ENCODE data around the gene MPC2.

MPC2 gene

DNA sequence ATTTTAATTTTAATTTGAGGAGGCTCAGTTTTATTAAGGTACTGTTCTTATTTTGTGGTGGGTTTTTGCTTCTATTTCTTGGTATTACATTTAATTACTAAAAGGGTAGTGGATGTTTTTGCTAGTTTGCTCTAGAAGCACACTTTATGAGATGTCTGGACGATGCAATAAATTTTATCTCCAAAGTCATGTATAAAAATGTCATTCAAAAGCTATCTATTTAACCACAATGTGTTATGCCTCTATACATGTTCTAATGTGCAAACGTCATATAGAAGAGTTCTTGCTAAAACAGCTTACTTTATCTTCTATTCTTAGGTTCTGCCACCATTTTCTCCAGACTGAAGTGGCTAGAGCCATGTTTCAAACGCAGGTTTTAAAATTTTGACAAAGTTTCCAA, 12.9 kb upstream of the MPC2 start:
- no peak for DNase-seq (ENCODE audit: low read depth)
- no peak overlapping the region for H3K4me3 ChIP-seq (ENCODE audit: low read depth, low read length)
- TF ChIP-seq, protein P1, sequence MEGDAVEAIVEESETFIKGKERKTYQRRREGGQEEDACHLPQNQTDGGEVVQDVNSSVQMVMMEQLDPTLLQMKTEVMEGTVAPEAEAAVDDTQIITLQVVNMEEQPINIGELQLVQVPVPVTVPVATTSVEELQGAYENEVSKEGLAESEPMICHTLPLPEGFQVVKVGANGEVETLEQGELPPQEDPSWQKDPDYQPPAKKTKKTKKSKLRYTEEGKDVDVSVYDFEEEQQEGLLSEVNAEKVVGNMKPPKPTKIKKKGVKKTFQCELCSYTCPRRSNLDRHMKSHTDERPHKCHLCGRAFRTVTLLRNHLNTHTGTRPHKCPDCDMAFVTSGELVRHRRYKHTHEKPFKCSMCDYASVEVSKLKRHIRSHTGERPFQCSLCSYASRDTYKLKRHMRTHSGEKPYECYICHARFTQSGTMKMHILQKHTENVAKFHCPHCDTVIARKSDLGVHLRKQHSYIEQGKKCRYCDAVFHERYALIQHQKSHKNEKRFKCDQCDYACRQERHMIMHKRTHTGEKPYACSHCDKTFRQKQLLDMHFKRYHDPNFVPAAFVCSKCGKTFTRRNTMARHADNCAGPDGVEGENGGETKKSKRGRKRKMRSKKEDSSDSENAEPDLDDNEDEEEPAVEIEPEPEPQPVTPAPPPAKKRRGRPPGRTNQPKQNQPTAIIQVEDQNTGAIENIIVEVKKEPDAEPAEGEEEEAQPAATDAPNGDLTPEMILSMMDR (IDR thresholded peaks at IDR 0.05; ENCODE audit: insufficient read depth, low read depth, low read length, missing control alignments) = no peak

GRCh38 chr1:167947733-167948132, 10.9 kb upstream of the MPC2 start:
- no peak overlapping the region for H3K4me3 ChIP-seq (ENCODE audit: low read depth, low read length)
- TF ChIP-seq, protein P1 (IDR thresholded peaks at IDR 0.05; ENCODE audit: insufficient read depth, low read depth, low read length, missing control alignments) = no peak
- no peak for DNase-seq (ENCODE audit: low read depth)

DNA sequence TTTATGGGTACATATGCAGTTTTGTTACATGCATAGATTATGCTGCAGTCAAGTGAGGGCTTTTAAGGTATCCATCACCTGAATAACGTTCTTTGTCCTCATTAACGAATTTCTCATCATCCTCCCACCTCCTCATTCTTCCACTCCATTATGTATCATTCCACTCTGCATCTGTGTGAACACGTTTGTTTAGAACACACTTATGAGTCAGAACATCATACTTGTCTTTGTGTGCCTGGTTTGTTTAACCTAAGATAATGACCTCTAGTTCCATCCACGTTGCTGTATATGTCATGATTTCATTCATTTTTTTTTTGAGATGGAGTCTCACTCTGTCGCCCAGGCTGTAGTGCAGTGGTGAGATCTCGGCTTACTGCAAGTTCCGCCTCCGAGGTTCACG, 6.7 kb upstream of the MPC2 start:
- TF ChIP-seq, protein P1 (IDR thresholded peaks at IDR 0.05; ENCODE audit: insufficient read depth, low read depth, low read length, missing control alignments) = no peak
- H3K4me3 ChIP-seq (ENCODE audit: low read depth, low read length) = no peak overlapping the region
- DNase-seq (ENCODE audit: low read depth) = no peak

DNA sequence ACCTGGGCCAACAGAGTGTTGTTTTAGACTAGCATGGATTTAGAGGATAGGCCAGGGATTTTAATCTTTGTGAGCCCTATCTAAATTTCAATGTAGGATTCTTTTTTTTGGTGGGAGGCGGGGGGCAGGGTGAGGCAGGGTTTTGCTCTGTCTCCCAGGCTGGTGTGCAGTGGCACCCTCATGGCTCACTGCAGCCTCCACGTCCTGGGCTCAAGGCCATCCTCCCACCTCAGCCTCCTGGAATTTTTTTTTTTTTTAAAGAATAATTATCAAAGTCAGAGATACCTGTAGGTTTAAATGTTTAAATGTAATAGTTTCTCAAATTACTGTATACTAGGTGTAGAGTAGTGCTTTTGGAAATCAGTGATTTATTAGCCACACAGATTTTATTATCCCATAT, 3.4 kb upstream of the MPC2 start:
- DNase-seq (ENCODE audit: low read depth) = no peak
- TF ChIP-seq, protein P1 (IDR thresholded peaks at IDR 0.05; ENCODE audit: insufficient read depth, low read depth, low read length, missing control alignments) = no peak
- no peak overlapping the region for H3K4me3 ChIP-seq (ENCODE audit: low read depth, low read length)

DNA sequence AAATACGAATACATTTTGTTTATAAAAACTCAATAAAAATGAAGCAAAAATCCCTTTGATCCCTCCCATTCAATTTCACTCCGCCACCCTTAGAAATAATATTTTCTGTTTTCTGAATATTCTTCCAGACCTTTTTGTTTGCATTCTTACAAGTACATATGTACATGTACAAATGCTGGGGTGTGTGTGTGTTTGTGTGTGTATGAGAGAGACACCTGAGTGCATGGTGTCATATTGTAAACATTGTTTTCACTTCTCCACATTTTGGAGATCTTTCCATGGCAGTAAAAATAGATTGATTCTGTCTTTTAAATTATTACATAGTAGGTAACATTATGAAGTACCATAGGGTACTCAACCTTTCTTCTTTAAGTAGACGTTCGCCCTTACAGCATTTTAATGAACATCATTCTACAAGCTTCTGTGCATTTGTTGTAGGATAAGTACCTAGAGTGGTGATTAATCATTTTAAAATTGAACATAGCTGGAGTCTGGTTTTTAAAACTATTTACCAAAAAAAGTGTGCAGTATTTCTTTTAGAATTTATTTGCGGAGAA, 1.3 kb upstream of the MPC2 start:
- DNase-seq (ENCODE audit: low read depth) = no peak
- TF ChIP-seq, protein P1 (IDR thresholded peaks at IDR 0.05; ENCODE audit: insufficient read depth, low read depth, low read length, missing control alignments) = no peak
- peak overlapping the region; percentile 100 for H3K4me3 ChIP-seq (ENCODE audit: low read depth, low read length)

DNA sequence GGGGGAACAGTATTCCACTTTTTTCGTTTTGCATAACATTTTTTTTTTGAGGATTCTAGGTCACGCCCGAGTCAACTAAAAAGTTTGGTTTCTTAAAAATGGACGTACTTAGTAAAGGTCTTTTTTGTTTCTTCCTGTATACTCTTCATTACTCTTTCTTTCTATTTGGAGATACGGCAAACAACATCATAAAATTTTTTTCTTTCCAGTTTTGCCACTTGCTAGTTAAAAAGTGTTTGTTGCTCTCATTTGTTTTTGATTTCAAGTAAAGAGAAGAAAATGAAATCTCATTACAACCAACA, 788 bp upstream of the MPC2 start:
- TF ChIP-seq, protein P1 (IDR thresholded peaks at IDR 0.05; ENCODE audit: insufficient read depth, low read depth, low read length, missing control alignments) = no peak
- no peak for DNase-seq (ENCODE audit: low read depth)
- peak overlapping the region; percentile 100 for H3K4me3 ChIP-seq (ENCODE audit: low read depth, low read length)

All from GM12865 (cell line).